Ovary (tissue), 9 donors: Measurements from ENCODE around the gene WNK4. TPM values are rescaled to one million over a fixed set of nuclear protein-coding genes. Genes with fewer than 3 reads are reported as not detected.

Source experiments
- DNase-seq, 5 donors: peaks; one replicate each; pipeline ENCODE4 v3.0.0-alpha.2; 2019 to 2020
- H3K27ac ChIP-seq, 2 donors: fragments of 200-600 bp; one replicate each; pipeline versions ENCODE4 v1.5.1 to v1.8.0; 2019 to 2022
- H3K27me3 ChIP-seq: fragments of 200-600 bp; one replicate; pipeline ENCODE4 v1.8.0; 2022
- H3K36me3 ChIP-seq: fragments of 200-600 bp; sonication (generic); one replicate; pipeline ENCODE4 v1.5.1; 2019
- H3K4me1 ChIP-seq: one replicate; pipeline ENCODE4 v1.8.1; 2013; ENCODE audit warnings: mild to moderate bottlenecking, moderate library complexity; ENCODE audit not compliant: insufficient read depth
- H3K4me3 ChIP-seq: fragments of 200-600 bp; sonication (generic); one replicate; pipeline ENCODE4 v1.5.1; 2017
- H3K9me3 ChIP-seq, 2 donors: fragments of 200-600 bp in 1 of 2; sonication (generic) in 1 of 2; one replicate each; pipeline versions ENCODE4 v1.5.1 to v1.8.1; 2013 to 2019; ENCODE audit warnings: mild to moderate bottlenecking in 1 of 2, moderate library complexity in 1 of 2
- CTCF ChIP-seq, 3 donors: fragments of 450-650 bp in 2 of 3; fragments of 200-600 bp in 1 of 3; IDR thresholded peaks; one replicate each; pipeline versions ENCODE4 v1.5.1 to v1.8.0; 2016 to 2022; ENCODE audit warnings: antibody characterized with exemption in 3 of 3, mild to moderate bottlenecking in 1 of 3
- EP300 ChIP-seq: sonication (generic); formaldehyde crosslinking; IDR thresholded peaks from one replicate; pipeline ENCODE4 v1.6.1; 2017; ENCODE audit warnings: antibody characterized with exemption
- POLR2A ChIP-seq: fragments of 450-650 bp; IDR thresholded peaks from one replicate; pipeline ENCODE4 v1.6.1; 2017; ENCODE audit warnings: antibody characterized with exemption, mild to moderate bottlenecking, moderate library complexity
- WGBS, 3 donors: extraction: QIAGEN DNeasy Blood & Tissue Kit in 1 of 3; methylation state at CpG; one replicate each; pipeline versions ENCODE4 v1.1.5 to v1.1.7; 2013 to 2017; 5-methylcytosine and 5-hydroxymethylcytosine counted together
- intact Hi-C, 4 donors: fragments of 100-400 bp; cut with DNase I; formaldehyde crosslinking; loops; one replicate each; pipeline versions ENCODE4 v1.11.0 to v1.15.1; 2022 to 2023
- microRNA-seq, 3 donors: library from miRNA; unstranded; fragments of <30 nt; microRNA quantifications; one replicate each; pipeline versions ENCODE4 to v1.2.0, GENCODE V29; 2019 to 2020
- polyA plus RNA-seq, 2 donors: library from polyadenylated mRNA; stranded (reverse); fragments of 200-250 nt in 1 of 2; fragments of 350-450 nt in 1 of 2; fragmentation: Illumina TruSeq in 1 of 2; extraction: RNeasy Lipid Tissue Mini Kit (QIAGEN cat#74804) in 1 of 2; gene quantifications; one replicate each; pipeline ENCODE4 v1.2.3, GENCODE V29; 2013 to 2014
- small RNA-seq: library from RNA; depleted of rRNA; stranded (forward); fragments of <200 nt; gene quantifications from one replicate; pipeline ENCODE3, GENCODE V24; 2016
- total RNA-seq, 7 donors: library from RNA; depleted of rRNA in 2 of 7; stranded (reverse); fragments of >200 nt in 2 of 7; fragmentation: NEBNext Ultra II Directional in 3 of 7; extraction: Animal tissue kit (Norgen Biotek cat#: 25700) in 3 of 7; gene quantifications; one replicate each; pipeline versions ENCODE4 v1.1.0 to v1.2.4, GENCODE V29; 2016 to 2023
- donor health status: DM: no; HTN: no; CAD: no; lungs with moderate emphysema.
- donor health status: DM: no; HTN: no; CAD: no.
- donor health status: Bipolar disorder and iron deficiency.
- donor health status: DM: yes; HTN: yes; CAD: no.
- donor health status: DM: no; HTN: no; CAD: no.
- donor health status: DM: yes; HTN: yes; CAD: no.

Gene WNK4
- total and polyA plus RNA-seq, 9 donors: 1.1 to 11.9 (median 2.1) TPM

GRCh38 chr17:42845918-42846593, 65.6 kb downstream of the WNK4 start:
- H3K36me3 ChIP-seq: no peaks in the 10 kb centered on the region
- 65 to 78% (median 74%) methylated on average over 7 of the region's 7 CpGs for WGBS, 3 donors
- intact Hi-C loops: loop anchor here in 3 of 4 donors (5.0 to 10.0 kb wide), 3 partner anchors 86 to 149 kb away; partner anchors contain the start of gene RPL27 (in 1 of the 3)
- no peak overlapping the region for H3K27ac ChIP-seq
- no peaks in the 10 kb centered on the region for H3K27me3 ChIP-seq
- peaks cover 3% of the 10 kb centered on the region for H3K4me1 ChIP-seq
- no peak overlapping the region for H3K4me3 ChIP-seq
- DNase-seq: no peak
- no peak for TF ChIP-seq EP300
- TF ChIP-seq CTCF (IDR thresholded peaks at IDR 0.05): no peak
- TF ChIP-seq POLR2A: no peak
- H3K9me3 ChIP-seq: no peaks in the 10 kb centered on the region

Small RNAs within 50 kb of the gene (microRNA-seq; reads per million reads assigned to microRNA genes)
- gene MIR6781: 0 reads per million in 3 donors

Small RNAs within 50 kb of the gene (small RNA-seq; reads per million reads assigned to genes)
- gene HMGN2P15 (not detected), gene MIR6781 (not detected)

Other genes starting within 250 kb of the WNK4 start
- gene NAGLU, start 244.4 kb upstream of the WNK4 start, total RNA-seq: 10 to 100 TPM; 28.5 to 49.6 (median 40.0) TPM
- gene NAGLU, start 244.4 kb upstream of the WNK4 start, polyA plus RNA-seq: 10 to 100 TPM in 1 of 2 donors, 1 to 10 TPM in 1; 9.7 to 49.1 TPM
- gene HSD17B1, start 227.7 kb upstream of the WNK4 start, total RNA-seq: 10 to 100 TPM in 1 of 7 donors, 1 to 10 TPM in 6; 4.3 to 16.7 (median 6.5) TPM
- gene HSD17B1, start 227.7 kb upstream of the WNK4 start, polyA plus RNA-seq: 10 to 100 TPM in 1 of 2 donors, 1 to 10 TPM in 1; 2.1 to 18.1 TPM
- 10 to 100 TPM; 13.8 to 51.2 (median 41.0) TPM for gene COASY, start 218.5 kb upstream of the WNK4 start, total RNA-seq
- gene COASY, start 218.5 kb upstream of the WNK4 start, polyA plus RNA-seq: 10 to 100 TPM; 22.6 to 37.6 TPM
- 10 to 100 TPM; 16.5 to 37.0 (median 24.4) TPM for gene MLX, start 213.5 kb upstream of the WNK4 start, total RNA-seq
- 10 to 100 TPM; 24.3 to 50.8 TPM for gene MLX, start 213.5 kb upstream of the WNK4 start, polyA plus RNA-seq
- 1 to 10 TPM; 1.4 to 5.3 (median 3.8) TPM for gene PSMC3IP, start 202.9 kb upstream of the WNK4 start, total RNA-seq
- 1 to 10 TPM; 7.2 to 7.5 TPM for gene PSMC3IP, start 202.9 kb upstream of the WNK4 start, polyA plus RNA-seq
- gene RETREG3, start 171.2 kb upstream of the WNK4 start, total RNA-seq: 10 to 100 TPM; 39.3 to 63.0 (median 46.4) TPM
- gene RETREG3, start 171.2 kb upstream of the WNK4 start, polyA plus RNA-seq: 10 to 100 TPM; 25.8 to 37.3 TPM
- gene TUBG1, start 170.9 kb upstream of the WNK4 start, total RNA-seq: 10 to 100 TPM; 12.8 to 41.2 (median 25.6) TPM
- 10 to 100 TPM; 11.3 to 14.3 TPM for gene TUBG1, start 170.9 kb upstream of the WNK4 start, polyA plus RNA-seq
- 10 to 100 TPM; 19.4 to 30.0 (median 23.2) TPM for gene TUBG2, start 121.3 kb upstream of the WNK4 start, total RNA-seq
- 10 to 100 TPM; 20.9 to 21.5 TPM for gene TUBG2, start 121.3 kb upstream of the WNK4 start, polyA plus RNA-seq
- 10 to 100 TPM; 23.6 to 81.6 (median 58.4) TPM for gene PLEKHH3, start 103.6 kb upstream of the WNK4 start, total RNA-seq
- gene PLEKHH3, start 103.6 kb upstream of the WNK4 start, polyA plus RNA-seq: 10 to 100 TPM in 1 of 2 donors, 1 to 10 TPM in 1; 2.1 to 30.9 TPM
- gene CCR10, start 98.8 kb upstream of the WNK4 start, total RNA-seq: 1 to 10 TPM; 1.5 to 6.8 (median 3.7) TPM
- 1 to 10 TPM in 1 of 2 donors, under 1 TPM in 1; 0.15 to 2.7 TPM for gene CCR10, start 98.8 kb upstream of the WNK4 start, polyA plus RNA-seq
- 10 to 100 TPM in 5 of 7 donors, 1 to 10 TPM in 2; 3.7 to 41.4 (median 15.5) TPM for gene CNTNAP1, start 98.1 kb upstream of the WNK4 start, total RNA-seq
- 1 to 10 TPM; 7.0 to 7.5 TPM for gene CNTNAP1, start 98.1 kb upstream of the WNK4 start, polyA plus RNA-seq
- gene EZH1, start 35.6 kb upstream of the WNK4 start, total RNA-seq: 10 to 100 TPM; 32.9 to 83.4 (median 67.8) TPM
- gene EZH1, start 35.6 kb upstream of the WNK4 start, polyA plus RNA-seq: 10 to 100 TPM; 45.1 to 95.2 TPM
- gene RAMP2, start 19.4 kb upstream of the WNK4 start, total RNA-seq: 10 to 100 TPM in 6 of 7 donors, 1 to 10 TPM in 1; 4.4 to 53.7 (median 19.6) TPM
- 10 to 100 TPM; 39.6 to 98.5 TPM for gene RAMP2, start 19.4 kb upstream of the WNK4 start, polyA plus RNA-seq
- 10 to 100 TPM; 33.7 to 49.1 (median 35.8) TPM for gene VPS25, start 7.2 kb upstream of the WNK4 start, total RNA-seq
- 10 to 100 TPM; 49.0 to 56.5 TPM for gene VPS25, start 7.2 kb upstream of the WNK4 start, polyA plus RNA-seq
- 10 to 100 TPM; 49.1 to 78.2 (median 62.9) TPM for gene COA3, start 18.1 kb downstream of the WNK4 start, total RNA-seq
- gene COA3, start 18.1 kb downstream of the WNK4 start, polyA plus RNA-seq: 10 to 100 TPM; 77.6 to 80.0 TPM
- gene CNTD1, start 18.3 kb downstream of the WNK4 start, total RNA-seq: under 1 TPM in 5 of 7 donors, not detected in 2; 0.30 to 0.79 (median 0.33) TPM
- gene CNTD1, start 18.3 kb downstream of the WNK4 start, polyA plus RNA-seq: under 1 TPM; 0.22 to 0.36 TPM
- gene BECN1, start 43.7 kb downstream of the WNK4 start, total RNA-seq: 10 to 100 TPM; 47.5 to 75.3 (median 54.6) TPM
- 10 to 100 TPM; 47.2 to 67.5 TPM for gene BECN1, start 43.7 kb downstream of the WNK4 start, polyA plus RNA-seq
- 10 to 100 TPM; 28.6 to 85.8 (median 61.9) TPM for gene PSME3, start 52.8 kb downstream of the WNK4 start, total RNA-seq
- 100 to 1,000 TPM in 1 of 2 donors, 10 to 100 TPM in 1; 31.7 to 118 TPM for gene PSME3, start 52.8 kb downstream of the WNK4 start, polyA plus RNA-seq
- gene AOC2, start 64.0 kb downstream of the WNK4 start, total RNA-seq: 1 to 10 TPM in 6 of 7 donors, under 1 TPM in 1; 0.72 to 1.9 (median 1.3) TPM
- 1 to 10 TPM in 1 of 2 donors, under 1 TPM in 1; 0.40 to 6.3 TPM for gene AOC2, start 64.0 kb downstream of the WNK4 start, polyA plus RNA-seq
- 100 to 1,000 TPM in 1 of 7 donors, 10 to 100 TPM in 3, 1 to 10 TPM in 2, under 1 TPM in 1; 0.72 to 112 (median 12.4) TPM for gene AOC3, start 70.6 kb downstream of the WNK4 start, total RNA-seq
- 100 to 1,000 TPM in 1 of 2 donors, 10 to 100 TPM in 1; 22.5 to 197 TPM for gene AOC3, start 70.6 kb downstream of the WNK4 start, polyA plus RNA-seq
- 1 to 10 TPM in 1 of 7 donors, under 1 TPM in 1, not detected in 5; 0.69 to 1.7 TPM for gene G6PC1, start 120.2 kb downstream of the WNK4 start, total RNA-seq
- not detected for gene G6PC1, start 120.2 kb downstream of the WNK4 start, polyA plus RNA-seq
- 10 to 100 TPM; 17.8 to 51.4 (median 40.6) TPM for gene AARSD1, start 183.8 kb downstream of the WNK4 start, total RNA-seq
- 10 to 100 TPM; 49.7 to 50.1 TPM for gene AARSD1, start 183.8 kb downstream of the WNK4 start, polyA plus RNA-seq
- 1 to 10 TPM in 1 of 7 donors, under 1 TPM in 5, not detected in 1; 0.45 to 2.6 (median 0.66) TPM for gene PTGES3L, start 199.5 kb downstream of the WNK4 start, total RNA-seq
- 1 to 10 TPM in 1 of 2 donors, under 1 TPM in 1; 0.56 to 2.1 TPM for gene PTGES3L, start 199.5 kb downstream of the WNK4 start, polyA plus RNA-seq
- 10 to 100 TPM in 5 of 7 donors, 1 to 10 TPM in 2; 8.2 to 19.4 (median 13.3) TPM for gene RUNDC1, start 200.0 kb downstream of the WNK4 start, total RNA-seq
- 10 to 100 TPM in 1 of 2 donors, 1 to 10 TPM in 1; 6.1 to 12.1 TPM for gene RUNDC1, start 200.0 kb downstream of the WNK4 start, polyA plus RNA-seq
- gene RPL27, start 217.8 kb downstream of the WNK4 start, total RNA-seq: 1,000 to 10,000 TPM; 1,130 to 2,473 (median 1,529) TPM
- gene RPL27, start 217.8 kb downstream of the WNK4 start, polyA plus RNA-seq: 1,000 to 10,000 TPM; 3,204 to 5,312 TPM
- gene IFI35, start 226.2 kb downstream of the WNK4 start, total RNA-seq: 10 to 100 TPM; 26.3 to 38.3 (median 29.7) TPM
- 10 to 100 TPM; 13.0 to 39.7 TPM for gene IFI35, start 226.2 kb downstream of the WNK4 start, polyA plus RNA-seq
- gene VAT1, start 241.8 kb downstream of the WNK4 start, total RNA-seq: 100 to 1,000 TPM; 121 to 421 (median 356) TPM
- 100 to 1,000 TPM; 217 to 251 TPM for gene VAT1, start 241.8 kb downstream of the WNK4 start, polyA plus RNA-seq
- 10 to 100 TPM in 2 of 7 donors, 1 to 10 TPM in 5; 2.5 to 11.6 (median 6.8) TPM for gene RND2, start 244.6 kb downstream of the WNK4 start, total RNA-seq
- 1 to 10 TPM; 2.7 to 4.0 TPM for gene RND2, start 244.6 kb downstream of the WNK4 start, polyA plus RNA-seq